ENCODE measurements around the gene RSPH6A.

RSPH6A gene

DNA sequence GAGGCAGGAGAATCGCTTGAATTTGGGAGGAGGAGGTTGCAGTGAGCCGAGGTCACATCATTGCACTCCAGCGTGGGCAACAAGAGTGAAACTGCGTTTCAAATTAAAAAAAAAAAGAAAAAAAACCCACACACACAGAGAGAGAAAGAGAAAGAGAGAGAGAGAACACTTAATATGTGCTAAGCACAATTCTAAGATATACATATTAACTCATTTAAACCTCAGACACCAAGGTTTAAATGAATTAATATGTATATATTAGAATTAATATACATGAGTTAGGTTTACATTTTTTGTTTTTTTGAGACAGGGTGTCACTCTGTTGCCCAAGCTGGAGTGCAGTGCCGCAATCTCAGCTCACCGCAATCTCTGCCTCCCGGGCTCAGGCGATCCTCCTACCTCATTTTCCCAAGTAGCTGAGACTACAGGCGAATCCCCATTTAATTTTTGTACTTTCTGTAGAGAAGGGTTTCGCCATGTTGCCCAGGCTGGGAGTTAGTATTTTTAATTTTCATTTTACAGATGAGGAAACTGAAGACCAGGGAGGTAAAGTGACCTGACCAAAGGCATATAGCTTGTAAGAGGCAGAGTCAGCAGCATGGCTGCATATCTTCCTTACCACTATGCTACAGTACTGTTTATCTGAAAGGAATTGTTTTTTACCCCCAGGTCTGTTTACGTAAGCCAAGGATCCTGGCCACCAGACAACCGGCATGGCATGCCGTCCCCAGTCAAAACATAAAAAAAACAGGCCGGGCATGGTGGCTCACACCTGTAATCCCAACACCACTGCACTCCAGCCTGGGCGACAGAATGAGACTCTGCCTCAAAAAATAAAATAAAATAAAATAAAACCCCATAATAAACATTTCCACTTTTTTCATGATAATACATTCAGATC is 45.5 kb upstream of the RSPH6A start:
- no peak for DNase-seq (ENCODE audit: extremely low read depth, low read depth)
- no peak for TF ChIP-seq CTCF (IDR thresholded peaks at IDR 0.05; ENCODE audit: low read depth, low read length)

- no peak for TF ChIP-seq CTCF (IDR thresholded peaks at IDR 0.05; ENCODE audit: low read depth, low read length)
- no peak for DNase-seq (ENCODE audit: extremely low read depth, low read depth)
These were observed 39.2 kb upstream of the RSPH6A start for GRCh38 chr19:45854167-45854778.

GRCh38 chr19:45852983-45853382 is 37.9 kb upstream of the RSPH6A start:
- no peak for DNase-seq (ENCODE audit: extremely low read depth, low read depth)
- no peak for TF ChIP-seq CTCF (IDR thresholded peaks at IDR 0.05; ENCODE audit: low read depth, low read length)

GRCh38 chr19:45852145-45852750 is 37.1 kb upstream of the RSPH6A start:
- no peak for TF ChIP-seq CTCF (IDR thresholded peaks at IDR 0.05; ENCODE audit: low read depth, low read length)
- DNase-seq (ENCODE audit: extremely low read depth, low read depth) = no peak

DNA sequence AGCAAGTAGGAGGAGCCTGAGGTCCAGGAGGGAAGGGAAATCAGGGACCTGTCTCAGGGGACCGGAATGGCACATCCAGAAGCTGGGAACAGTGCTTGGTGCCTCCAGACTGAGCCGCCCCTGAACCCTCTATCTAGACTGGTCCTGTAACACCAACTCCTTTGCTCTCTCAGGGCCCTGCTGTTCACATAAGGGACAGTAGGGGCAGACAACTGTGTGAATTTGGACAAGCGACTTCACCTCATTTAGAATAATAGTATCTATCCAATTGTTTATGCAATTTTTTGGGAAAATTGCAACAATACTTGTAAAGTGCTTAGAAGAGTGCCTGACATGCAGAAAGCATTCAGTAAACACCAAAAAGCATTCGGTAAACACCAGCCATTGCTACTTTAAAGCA is 33.8 kb upstream of the RSPH6A start:
- DNase-seq (ENCODE audit: extremely low read depth, low read depth) = no peak
- TF ChIP-seq CTCF (IDR thresholded peaks at IDR 0.05; ENCODE audit: low read depth, low read length) = no peak; the same call in 1 of the 2 replicates

DNA sequence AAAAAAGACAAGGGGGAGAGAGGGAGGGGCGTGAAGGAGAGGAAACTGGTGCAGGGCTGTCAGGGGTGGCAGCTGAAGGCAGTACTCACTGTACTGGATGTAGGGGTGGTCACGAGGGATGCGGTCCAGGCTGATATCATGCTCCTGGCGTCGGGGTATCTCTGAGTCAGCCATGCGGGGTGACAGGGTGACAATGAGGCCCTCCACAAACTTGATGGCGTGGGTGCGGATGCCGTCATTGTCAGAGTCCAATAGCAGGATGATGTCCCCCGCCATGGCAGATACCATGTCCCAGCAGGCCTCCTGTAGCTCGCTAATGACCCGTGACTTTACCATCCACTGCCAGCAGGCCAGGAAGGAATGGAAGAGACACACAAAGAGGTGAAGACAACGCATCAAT is 32.6 kb upstream of the RSPH6A start:
- no peak for DNase-seq (ENCODE audit: extremely low read depth, low read depth)
- TF ChIP-seq CTCF (IDR thresholded peaks at IDR 0.05; ENCODE audit: low read depth, low read length) = no peak

GRCh38 chr19:45842198-45842597 is 27.1 kb upstream of the RSPH6A start:
- no peak for DNase-seq (ENCODE audit: extremely low read depth, low read depth)
- TF ChIP-seq CTCF (IDR thresholded peaks at IDR 0.05; ENCODE audit: low read depth, low read length) = no peak
